Uterus (tissue), 4 donors: ENCODE measurements around the gene ACOT9. TPM values are rescaled to one million over a fixed set of nuclear protein-coding genes. Genes with fewer than 3 reads are reported as not detected.

Experiments used
- DNase-seq, 2 donors: peaks; one replicate each; pipeline ENCODE4 v3.0.0-alpha.2; 2019 to 2020
- H3K27ac ChIP-seq, 2 donors: fragments of 200-600 bp; sonication (generic); 1 replicate in 1 of 2; 2 replicates in 1 of 2; pipeline ENCODE4 v1.5.1; 2016 to 2018
- H3K27me3 ChIP-seq, 2 donors: fragments of 200-600 bp; sonication (generic); one replicate each; pipeline ENCODE4 v1.5.1; 2018 to 2019; ENCODE audit warnings: control low read depth in 1 of 2
- H3K36me3 ChIP-seq, 2 donors: fragments of 200-600 bp; sonication (generic); one replicate each; pipeline ENCODE4 v1.5.1; 2019; ENCODE audit warnings: control low read depth in 1 of 2
- H3K4me1 ChIP-seq, 2 donors: fragments of 200-600 bp; sonication (generic); one replicate each; pipeline ENCODE4 v1.5.1; 2018 to 2019; ENCODE audit warnings: control low read depth in 1 of 2
- H3K4me3 ChIP-seq, 2 donors: fragments of 200-600 bp; sonication (generic); 1 replicate in 1 of 2; 2 replicates in 1 of 2; pipeline ENCODE4 v1.5.1; 2018 to 2019; ENCODE audit warnings: mild to moderate bottlenecking in 1 of 2
- H3K9me3 ChIP-seq, 2 donors: fragments of 200-600 bp; sonication (generic); one replicate each; pipeline ENCODE4 v1.5.1; 2019; ENCODE audit warnings: control low read depth in 1 of 2
- POLR2A ChIP-seq, 2 donors: fragments of 450-650 bp; IDR thresholded peaks; one replicate each; pipeline ENCODE4 v1.6.1; 2016; ENCODE audit warnings: antibody characterized with exemption in 2 of 2, mild to moderate bottlenecking in 1 of 2, moderate library complexity in 1 of 2
- intact Hi-C: fragments of 100-400 bp; cut with DNase I; formaldehyde crosslinking; loops from one replicate; pipeline ENCODE4 v1.15.1; 2023; ENCODE audit warnings: low total_unique reads
- total RNA-seq, 4 donors: library from RNA; depleted of rRNA in 3 of 4; stranded (reverse); fragments of >200 nt in 3 of 4; gene quantifications; one replicate each; pipeline versions ENCODE4 v1.1.0 to v1.2.4, GENCODE V29; 2014 to 2023
- TF ChIP-seq, protein P1 (sequence below), 4 experiments: fragments of 200-600 bp in 2 of 4; fragments of 450-650 bp in 2 of 4; sonication (generic) in 2 of 4; IDR thresholded peaks; one replicate each; pipeline ENCODE4 v1.5.1; 2016 to 2019; ENCODE audit warnings: antibody characterized with exemption in 4 of 4, mild to moderate bottlenecking in 2 of 4, moderate library complexity in 1 of 4
- donor health status: DM: yes; HTN: yes; CAD: no.

ACOT9 gene
- total RNA-seq, 4 donors from 2014 or later, result 21.2 to 54.1 (median 44.4) TPM

DNA sequence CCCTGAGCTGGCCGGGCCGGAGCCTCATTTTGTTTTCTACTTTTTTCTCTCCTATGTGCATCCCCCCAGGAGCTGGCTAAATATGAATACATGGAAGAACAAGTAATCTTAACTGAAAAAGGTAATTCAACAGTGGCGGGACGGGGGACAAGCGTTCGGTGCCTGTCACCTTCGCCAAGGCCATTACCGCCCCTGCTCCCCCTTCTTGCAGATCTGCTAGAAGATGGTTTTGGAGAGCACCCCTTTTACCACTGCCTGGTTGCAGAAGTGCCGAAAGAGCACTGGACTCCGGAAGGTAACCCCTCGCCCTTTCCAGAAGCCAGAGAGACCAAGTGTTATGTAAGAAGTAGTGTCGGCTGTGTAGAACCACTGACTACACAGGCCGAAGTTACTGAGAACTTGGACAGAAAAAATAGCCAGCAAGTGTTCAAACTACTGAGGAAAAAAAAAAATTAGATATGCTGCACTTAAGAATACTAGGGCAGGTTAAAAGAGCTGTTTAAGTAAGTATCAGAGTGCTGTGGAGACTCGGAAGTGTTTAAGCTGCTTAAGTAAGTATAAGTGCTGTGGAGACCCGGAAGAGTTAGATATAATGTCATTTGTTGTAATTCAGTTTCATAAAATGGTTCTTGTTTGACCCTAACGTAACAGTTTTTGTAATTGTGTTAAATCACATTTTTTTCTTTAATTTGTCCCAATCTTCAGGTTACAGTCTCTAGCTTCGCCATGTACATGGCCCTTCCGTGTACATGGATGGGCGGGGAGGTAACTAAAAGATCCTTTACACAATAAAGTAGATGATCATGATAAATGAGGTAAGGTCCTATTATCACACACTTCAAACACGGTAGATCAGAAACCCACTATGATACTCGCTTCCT lies 40.8 kb upstream of the ACOT9 start:
- Histone ChIP-seq H3K27ac (peak overlapping the region; percentile 92 to 95), H3K4me3 (peak overlapping the region; percentile 67 to 72), H3K36me3 (no peaks in the 10 kb centered on the region), H3K9me3 (no peaks in the 10 kb centered on the region), H3K27me3 (no peaks in the 10 kb centered on the region), H3K4me1 (no peaks in the 10 kb centered on the region)
- intact Hi-C loops, result loop anchor here (5.0 kb wide), 1 partner anchor 118 kb away; no protein-coding TSS in a partner anchor
- TF ChIP-seq, protein P1, sequence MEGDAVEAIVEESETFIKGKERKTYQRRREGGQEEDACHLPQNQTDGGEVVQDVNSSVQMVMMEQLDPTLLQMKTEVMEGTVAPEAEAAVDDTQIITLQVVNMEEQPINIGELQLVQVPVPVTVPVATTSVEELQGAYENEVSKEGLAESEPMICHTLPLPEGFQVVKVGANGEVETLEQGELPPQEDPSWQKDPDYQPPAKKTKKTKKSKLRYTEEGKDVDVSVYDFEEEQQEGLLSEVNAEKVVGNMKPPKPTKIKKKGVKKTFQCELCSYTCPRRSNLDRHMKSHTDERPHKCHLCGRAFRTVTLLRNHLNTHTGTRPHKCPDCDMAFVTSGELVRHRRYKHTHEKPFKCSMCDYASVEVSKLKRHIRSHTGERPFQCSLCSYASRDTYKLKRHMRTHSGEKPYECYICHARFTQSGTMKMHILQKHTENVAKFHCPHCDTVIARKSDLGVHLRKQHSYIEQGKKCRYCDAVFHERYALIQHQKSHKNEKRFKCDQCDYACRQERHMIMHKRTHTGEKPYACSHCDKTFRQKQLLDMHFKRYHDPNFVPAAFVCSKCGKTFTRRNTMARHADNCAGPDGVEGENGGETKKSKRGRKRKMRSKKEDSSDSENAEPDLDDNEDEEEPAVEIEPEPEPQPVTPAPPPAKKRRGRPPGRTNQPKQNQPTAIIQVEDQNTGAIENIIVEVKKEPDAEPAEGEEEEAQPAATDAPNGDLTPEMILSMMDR (IDR thresholded peaks at IDR 0.05), result no peak
- no peak for TF ChIP-seq POLR2A (IDR thresholded peaks at IDR 0.05)
- no peak for DNase-seq

GRCh38 chrX:23782863-23783588 lies 40.0 kb upstream of the ACOT9 start, which contains the start of gene SAT1:
Gene SAT1, plus strand, starts transcription at chrX:23783173. Its CDS starts 179 bp downstream, at chrX:23783352.
- H3K4me3 ChIP-seq, result peak within 1 kb of the TSS; percentile 67 to 72
- peak; percentile 92 to 95 for DNase-seq
- intact Hi-C loops, result loop anchor here (5.0 kb wide), 1 partner anchor 119 kb away; no protein-coding TSS in a partner anchor
- TF ChIP-seq, protein P1 (IDR thresholded peaks at IDR 0.05), result peak; percentile 69 to 79 (median 76)
- TF ChIP-seq POLR2A (IDR thresholded peaks at IDR 0.05), result peak; percentile 89 to 95
- H3K27me3 ChIP-seq, result no peaks in the 10 kb centered on the region
- H3K9me3 ChIP-seq, result no peaks in the 10 kb centered on the region
- H3K36me3 ChIP-seq, result no peaks in the 10 kb centered on the region
- H3K4me1 ChIP-seq, result no peaks in the 10 kb centered on the region
- H3K27ac ChIP-seq, result peak within 1 kb of the TSS; percentile 92 to 95

DNA sequence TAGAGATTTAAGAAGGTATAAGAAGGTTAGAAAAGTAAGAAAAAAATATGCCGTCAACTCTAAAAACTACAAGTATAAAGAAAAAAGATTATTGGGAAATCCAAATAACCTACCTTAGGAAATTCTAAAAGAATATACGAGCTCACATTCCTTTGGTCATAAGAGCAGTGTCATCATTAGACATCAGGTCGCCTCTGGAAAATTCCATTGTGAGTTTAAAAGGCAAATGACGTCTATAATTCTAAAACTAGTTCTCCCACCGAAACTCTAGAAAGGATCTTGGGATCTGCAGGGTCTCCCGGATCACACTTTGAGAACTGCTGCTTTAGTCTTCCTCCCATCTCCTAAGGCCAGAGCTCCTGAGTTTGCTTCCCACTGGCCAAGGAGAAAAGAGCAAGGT lies 39.4 kb upstream of the ACOT9 start:
- no peak for DNase-seq
- no peaks in the 10 kb centered on the region for H3K36me3 ChIP-seq
- no peaks in the 10 kb centered on the region for H3K4me1 ChIP-seq
- peak overlapping the region; percentile 71 to 92 for H3K27ac ChIP-seq
- peak overlapping the region; percentile 20 to 72 for H3K4me3 ChIP-seq
- no peaks in the 10 kb centered on the region for H3K27me3 ChIP-seq
- H3K9me3 ChIP-seq, result no peaks in the 10 kb centered on the region
- TF ChIP-seq, protein P1 (IDR thresholded peaks at IDR 0.05), result no peak
- no peak for TF ChIP-seq POLR2A (IDR thresholded peaks at IDR 0.05)
- intact Hi-C loops, result loop anchor here (5.0 kb wide), 1 partner anchor 120 kb away; no protein-coding TSS in a partner anchor

DNA sequence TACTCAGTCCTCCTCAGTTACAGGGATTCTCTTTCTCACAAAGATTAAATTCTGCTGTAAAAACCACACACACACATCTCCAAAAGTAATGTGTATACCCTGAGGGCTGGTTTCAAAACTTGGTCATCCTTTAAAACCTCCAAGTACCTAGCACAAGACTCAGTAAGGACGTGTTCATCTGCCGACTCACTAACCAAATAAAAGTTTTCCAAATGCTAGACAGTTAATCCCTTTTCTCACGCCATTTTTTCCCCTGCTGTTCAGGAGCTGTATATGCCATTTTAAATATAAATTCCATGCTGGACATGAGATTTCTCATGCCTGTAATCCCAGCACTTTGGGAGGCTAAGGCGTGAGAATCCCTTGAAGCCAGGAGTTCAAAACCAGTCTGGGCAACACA lies 35.9 kb upstream of the ACOT9 start:
- Histone ChIP-seq H3K27me3 (no peaks in the 10 kb centered on the region), H3K9me3 (no peaks in the 10 kb centered on the region), H3K4me1 (no peaks in the 10 kb centered on the region), H3K27ac (no peak overlapping the region), H3K4me3 (no peak overlapping the region), H3K36me3 (no peaks in the 10 kb centered on the region)
- intact Hi-C loops, result no loop called here
- TF ChIP-seq, protein P1 (IDR thresholded peaks at IDR 0.05), result no peak
- no peak for TF ChIP-seq POLR2A (IDR thresholded peaks at IDR 0.05)
- DNase-seq, result no peak
